C4-2B (cell line): Measurements from ENCODE around the gene AFMID.

Experiments
- H3K27ac ChIP-seq: fragments of 450-650 bp; 2 replicates; pipeline ENCODE4 v1.5.1; 2017
- CTCF ChIP-seq: fragments of 450-650 bp; conservative IDR thresholded peaks from 2 replicates; pipeline ENCODE4 v1.5.1; 2017; ENCODE audit warnings: mild to moderate bottlenecking
- ZFX ChIP-seq: fragments of 450-650 bp; IDR thresholded peaks from 2 replicates; pipeline ENCODE4 v1.6.1; 2017

Gene AFMID

GRCh38 chr17:78223765-78224164 lies 36.6 kb downstream of the AFMID start:
- no peak overlapping the region for H3K27ac ChIP-seq
- no peak for TF ChIP-seq CTCF
- no peak for TF ChIP-seq ZFX

GRCh38 chr17:78224231-78225087 lies 37.3 kb downstream of the AFMID start:
- TF ChIP-seq ZFX = no peak
- TF ChIP-seq CTCF = no peak
- H3K27ac ChIP-seq = no peak overlapping the region

- no peak overlapping the region for H3K27ac ChIP-seq
- no peak for TF ChIP-seq CTCF
- no peak for TF ChIP-seq ZFX
Observed at GRCh38 chr17:78225088-78225865, 38.1 kb downstream of the AFMID start.

GRCh38 chr17:78226055-78226758 lies 39.0 kb downstream of the AFMID start:
- TF ChIP-seq ZFX = no peak
- no peak for TF ChIP-seq CTCF
- H3K27ac ChIP-seq = no peak overlapping the region

- H3K27ac ChIP-seq = no peak overlapping the region
Observed at GRCh38 chr17:78226759-78227454, 39.7 kb downstream of the AFMID start.

GRCh38 chr17:78227455-78227916 lies 40.3 kb downstream of the AFMID start:
- no peak for TF ChIP-seq ZFX
- no peak for TF ChIP-seq CTCF
- no peak overlapping the region for H3K27ac ChIP-seq

More at GRCh38 chr17:78226759-78227454, 39.7 kb downstream of the AFMID start:
- no peak for TF ChIP-seq ZFX
- TF ChIP-seq CTCF = no peak
